NCI-H146 treated with DMSO at 0.1 percent for 48 hours (cell line): ENCODE measurements around the gene PRDM16.

Experiments used
- DNase-seq: peaks from one replicate; lab custom pipeline; 2025; ENCODE audit not compliant: unreplicated experiment; lab: John Stamatoyannopoulos, UW

PRDM16 gene

GRCh38 chr1:3068564-3069431, at the start of gene PRDM16:
Gene PRDM16 (plus strand): TSS chr1:3069203. CDS start chr1:3069260, 57 bp downstream.
- DNase-seq: no peak

- no peak for DNase-seq
Observed at GRCh38 chr1:3019516-3020051, 49.4 kb upstream of the PRDM16 start.

- no peak for DNase-seq
Observed at GRCh38 chr1:3020263-3020909, 48.6 kb upstream of the PRDM16 start.

DNA sequence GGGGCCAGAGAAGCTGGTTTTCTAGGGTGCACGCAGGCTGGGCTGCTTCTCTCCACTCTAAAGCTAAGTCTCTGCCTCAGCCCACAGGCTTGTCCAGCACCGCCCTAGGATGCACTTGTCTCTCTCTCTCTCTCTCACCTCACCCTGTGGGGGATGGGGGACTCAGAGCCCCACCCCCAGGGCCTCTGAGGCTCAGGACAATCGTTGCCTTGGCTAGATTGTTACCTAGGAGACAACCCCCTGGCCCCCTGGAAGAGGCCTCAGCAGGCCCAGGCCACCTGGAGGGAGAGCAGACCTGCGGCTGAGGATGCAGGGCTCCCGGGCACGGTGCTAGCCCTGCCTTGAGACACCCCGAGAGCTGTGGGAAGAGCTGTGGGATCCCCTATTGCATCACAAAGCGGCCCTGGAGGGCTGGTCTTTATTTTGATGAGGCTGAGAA, 47.8 kb upstream of the PRDM16 start, which contains the start of gene ACTRT2:
TSS of gene ACTRT2 (plus strand) at position 235 of the 439 bp plus-strand sequence. CDS start 220 bp downstream, outside the sequence.
- no peak for DNase-seq

DNA sequence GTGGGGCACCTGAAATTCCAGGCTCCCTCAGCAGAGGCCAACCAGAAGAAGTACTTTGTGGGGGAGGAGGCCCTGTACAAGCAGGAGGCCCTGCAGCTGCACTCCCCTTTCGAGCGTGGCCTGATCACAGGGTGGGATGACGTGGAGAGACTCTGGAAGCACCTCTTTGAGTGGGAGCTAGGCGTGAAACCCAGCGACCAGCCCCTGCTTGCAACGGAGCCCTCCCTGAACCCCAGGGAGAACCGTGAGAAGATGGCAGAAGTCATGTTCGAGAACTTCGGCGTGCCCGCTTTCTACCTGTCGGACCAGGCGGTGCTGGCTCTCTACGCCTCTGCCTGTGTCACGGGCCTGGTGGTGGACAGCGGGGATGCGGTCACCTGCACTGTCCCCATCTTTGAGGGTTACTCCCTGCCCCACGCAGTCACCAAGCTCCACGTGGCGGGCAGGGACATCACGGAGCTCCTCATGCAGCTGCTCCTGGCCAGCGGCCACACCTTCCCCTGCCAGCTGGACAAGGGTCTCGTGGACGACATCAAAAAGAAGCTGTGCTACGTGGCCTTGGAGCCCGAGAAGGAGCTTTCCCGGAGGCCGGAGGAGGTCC, 47.1 kb upstream of the PRDM16 start:
- no peak for DNase-seq

DNA sequence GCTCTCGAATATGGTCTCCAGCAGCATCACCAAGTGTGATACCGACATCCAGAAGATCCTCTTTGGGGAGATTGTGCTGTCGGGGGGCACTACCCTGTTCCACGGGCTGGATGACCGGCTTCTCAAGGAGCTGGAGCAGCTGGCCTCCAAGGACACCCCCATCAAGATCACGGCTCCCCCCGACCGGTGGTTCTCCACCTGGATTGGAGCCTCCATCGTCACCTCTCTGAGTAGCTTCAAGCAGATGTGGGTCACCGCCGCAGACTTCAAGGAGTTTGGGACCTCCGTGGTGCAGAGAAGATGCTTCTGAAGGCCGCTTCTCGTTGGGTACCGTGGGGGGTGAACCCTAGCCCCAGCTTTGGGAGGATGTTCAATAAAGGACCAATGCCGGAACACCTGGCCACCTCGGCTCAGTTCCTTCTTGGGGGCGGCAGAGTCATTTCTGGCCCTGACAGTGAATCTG, 46.5 kb upstream of the PRDM16 start:
- no peak for DNase-seq

DNA sequence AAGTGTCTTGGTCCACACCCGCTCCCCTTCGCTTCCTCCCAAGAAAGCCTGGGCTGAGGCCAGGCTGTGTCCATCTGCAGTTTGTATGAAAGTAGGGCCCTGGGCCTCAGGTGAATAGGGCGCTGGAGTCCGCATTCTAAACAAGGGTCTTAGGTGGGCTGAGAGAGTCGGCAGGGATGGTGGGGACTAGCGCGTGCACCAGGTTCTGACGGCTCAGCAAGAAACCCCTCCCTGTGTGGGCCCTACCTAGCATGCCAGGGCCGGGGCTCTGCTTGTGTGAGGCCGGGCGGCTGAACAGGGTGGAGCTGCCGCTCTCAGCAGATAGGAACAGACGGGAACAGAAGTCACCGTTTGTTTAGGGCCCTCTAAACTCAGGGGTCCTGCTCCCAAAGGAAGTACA, 46.0 kb upstream of the PRDM16 start:
- DNase-seq: no peak

DNA sequence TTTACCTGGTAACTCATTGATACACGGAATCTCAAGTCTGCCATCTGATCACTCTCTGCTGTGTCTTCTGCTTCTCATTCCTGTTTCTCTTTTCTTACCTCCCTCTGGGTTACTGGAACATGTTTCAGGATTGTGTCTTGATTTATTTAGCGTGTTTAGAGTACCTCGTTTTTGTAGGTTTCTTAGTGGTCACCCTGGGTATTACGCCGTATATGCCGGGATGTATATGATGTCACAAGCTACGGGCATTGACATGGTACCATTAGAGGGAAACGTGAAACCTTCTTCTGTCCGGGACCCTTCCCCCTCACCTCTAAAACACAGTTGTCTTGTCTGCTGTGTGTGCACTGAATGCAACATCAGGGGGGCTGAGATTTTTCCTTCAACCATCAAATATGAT, 45.0 kb upstream of the PRDM16 start:
- DNase-seq: no peak

GRCh38 chr1:3024588-3024987, 44.4 kb upstream of the PRDM16 start:
- DNase-seq: no peak

GRCh38 chr1:3026124-3026523, 42.9 kb upstream of the PRDM16 start:
- DNase-seq: no peak

GRCh38 chr1:3026581-3027391, 42.2 kb upstream of the PRDM16 start:
- no peak for DNase-seq

DNA sequence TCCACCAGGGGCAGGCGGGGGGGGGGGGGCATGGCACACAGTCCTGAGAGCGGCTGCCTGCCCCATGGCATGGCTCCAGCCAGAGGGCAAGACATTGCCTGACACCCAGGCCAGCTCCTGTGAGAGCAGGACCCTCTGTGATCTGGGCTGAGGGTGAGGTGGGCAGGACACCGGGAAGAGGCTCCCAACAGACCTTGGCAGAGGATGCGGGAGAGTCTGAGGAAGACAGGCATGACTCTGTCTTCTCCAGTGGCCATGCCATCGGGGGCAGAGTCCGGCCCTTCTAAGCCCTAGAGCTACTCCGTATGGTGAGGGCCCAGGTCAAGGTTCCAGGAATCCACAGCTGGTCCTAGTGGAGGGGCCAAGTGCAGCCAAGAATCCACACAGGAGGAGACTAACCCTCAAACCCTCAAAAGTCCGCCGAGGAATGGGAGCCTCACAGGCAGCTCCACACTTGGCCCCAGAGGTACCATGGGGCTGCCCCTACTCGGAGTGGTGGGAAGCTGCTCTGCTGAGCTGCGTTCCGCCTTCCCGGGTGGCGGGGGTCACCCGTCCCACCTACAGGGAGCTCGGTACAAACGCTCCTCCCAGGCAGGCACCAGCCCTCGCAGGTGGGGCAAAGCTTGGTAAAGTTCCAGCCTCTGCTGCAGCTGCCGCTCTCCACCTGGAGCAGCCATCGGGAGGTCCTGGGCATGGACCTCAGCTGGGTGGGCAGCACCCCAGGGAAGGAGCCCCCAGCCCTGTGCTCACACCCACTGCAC, 41.2 kb upstream of the PRDM16 start:
- DNase-seq: no peak

DNA sequence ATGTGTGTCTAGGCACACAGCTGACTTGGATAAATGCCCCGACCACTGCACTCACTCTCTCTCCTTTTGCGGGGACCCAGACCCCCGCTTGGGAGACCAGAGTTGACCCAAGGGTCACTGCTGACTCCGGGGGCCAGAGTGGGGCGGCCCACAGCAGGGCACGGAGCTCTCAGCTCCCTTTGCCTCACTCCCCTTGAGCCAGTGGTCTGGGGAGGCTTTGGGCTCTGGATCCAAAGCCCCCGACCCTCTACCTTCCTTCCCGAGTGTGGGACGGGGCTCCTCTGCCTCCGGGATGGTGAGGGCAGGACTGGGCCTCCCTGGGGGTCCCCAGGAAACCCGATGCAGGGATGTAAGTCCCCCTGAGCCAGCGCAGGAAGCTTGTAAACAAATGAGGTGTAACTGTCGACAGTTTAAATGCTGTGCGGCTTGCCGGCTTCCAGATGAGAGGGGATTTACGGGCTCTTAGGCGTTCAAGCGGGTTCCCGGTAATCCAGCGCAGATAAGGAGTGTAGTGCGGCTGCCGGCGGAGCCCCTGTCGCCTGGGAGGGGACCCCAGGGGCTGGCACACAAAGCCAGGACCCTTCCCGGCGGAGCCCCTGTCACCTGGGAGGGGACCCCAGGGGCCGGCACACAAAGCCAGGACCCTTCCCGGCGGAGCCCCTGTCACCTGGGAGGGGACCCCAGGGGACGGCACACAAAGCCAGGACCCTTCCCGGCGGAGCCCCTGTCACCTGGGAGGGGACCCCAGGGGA, 40.3 kb upstream of the PRDM16 start:
- DNase-seq: no peak

GRCh38 chr1:3029481-3029961, 39.5 kb upstream of the PRDM16 start:
- no peak for DNase-seq

DNA sequence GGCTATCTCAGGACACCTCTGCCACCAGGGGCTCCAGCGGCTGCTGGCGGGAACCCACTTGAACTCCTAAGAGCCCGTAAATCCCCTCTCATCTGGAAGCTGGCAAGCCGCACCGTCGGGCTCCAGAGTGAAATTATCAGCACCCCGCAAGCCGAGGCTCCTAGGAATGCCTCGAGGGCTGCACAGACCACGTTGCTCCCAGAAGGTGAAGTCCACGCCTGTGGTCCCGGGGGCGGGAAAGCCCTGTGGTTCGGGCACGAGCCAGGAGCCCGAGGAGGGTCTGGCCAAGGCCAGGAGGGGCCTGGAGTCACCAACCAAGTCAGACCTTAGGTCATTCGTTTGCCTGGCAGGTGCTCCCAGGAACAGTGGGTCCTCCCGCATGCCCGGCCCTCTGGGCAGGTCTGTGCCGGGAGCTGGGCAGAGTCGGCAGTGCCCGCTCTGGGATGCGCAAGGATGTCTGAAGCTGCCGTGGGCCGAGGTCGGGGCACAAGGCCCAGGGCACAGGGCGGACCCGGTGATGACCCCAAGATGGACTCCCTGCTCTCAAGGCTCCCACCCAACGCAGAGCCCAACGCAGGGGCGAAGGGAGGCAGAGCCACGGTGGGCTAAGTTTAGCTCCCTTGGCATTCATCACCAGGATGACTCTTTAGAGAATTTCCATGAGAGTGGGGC, 38.9 kb upstream of the PRDM16 start:
- DNase-seq: no peak

DNA sequence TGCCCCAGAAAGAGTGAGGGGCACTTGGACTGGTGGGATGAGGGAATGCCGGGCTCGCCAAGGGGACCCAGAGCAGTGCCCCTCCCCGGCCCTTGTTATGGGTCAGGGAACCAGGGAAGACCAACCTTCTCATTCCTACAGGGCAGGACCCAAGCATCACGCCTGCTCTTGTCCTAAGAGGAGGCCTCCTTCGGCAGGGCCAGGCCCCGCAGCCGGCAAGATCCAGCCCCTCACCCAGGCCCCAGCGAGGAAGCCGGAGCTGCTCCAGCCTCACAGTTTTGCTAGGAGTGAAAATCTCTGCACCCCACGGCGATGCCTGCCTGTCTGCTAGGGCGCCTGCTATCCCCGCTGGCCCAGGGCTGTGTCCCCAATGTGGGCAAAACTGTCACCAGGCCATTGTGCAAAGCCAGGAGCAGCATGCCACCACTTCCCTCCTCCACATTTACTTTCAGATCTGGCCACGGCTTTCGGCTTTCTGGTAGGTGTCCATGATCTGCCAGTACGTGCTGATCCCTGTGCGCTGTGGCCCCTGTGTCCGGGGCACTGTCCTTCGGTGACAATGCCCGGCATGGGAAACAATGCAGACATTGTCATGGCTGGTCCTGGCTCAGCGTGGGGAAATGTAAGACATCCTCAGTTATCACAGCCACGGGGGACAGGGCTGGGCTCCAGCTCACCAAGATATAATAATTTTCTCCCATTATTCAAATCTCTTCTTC, 38.2 kb upstream of the PRDM16 start:
- no peak for DNase-seq

DNA sequence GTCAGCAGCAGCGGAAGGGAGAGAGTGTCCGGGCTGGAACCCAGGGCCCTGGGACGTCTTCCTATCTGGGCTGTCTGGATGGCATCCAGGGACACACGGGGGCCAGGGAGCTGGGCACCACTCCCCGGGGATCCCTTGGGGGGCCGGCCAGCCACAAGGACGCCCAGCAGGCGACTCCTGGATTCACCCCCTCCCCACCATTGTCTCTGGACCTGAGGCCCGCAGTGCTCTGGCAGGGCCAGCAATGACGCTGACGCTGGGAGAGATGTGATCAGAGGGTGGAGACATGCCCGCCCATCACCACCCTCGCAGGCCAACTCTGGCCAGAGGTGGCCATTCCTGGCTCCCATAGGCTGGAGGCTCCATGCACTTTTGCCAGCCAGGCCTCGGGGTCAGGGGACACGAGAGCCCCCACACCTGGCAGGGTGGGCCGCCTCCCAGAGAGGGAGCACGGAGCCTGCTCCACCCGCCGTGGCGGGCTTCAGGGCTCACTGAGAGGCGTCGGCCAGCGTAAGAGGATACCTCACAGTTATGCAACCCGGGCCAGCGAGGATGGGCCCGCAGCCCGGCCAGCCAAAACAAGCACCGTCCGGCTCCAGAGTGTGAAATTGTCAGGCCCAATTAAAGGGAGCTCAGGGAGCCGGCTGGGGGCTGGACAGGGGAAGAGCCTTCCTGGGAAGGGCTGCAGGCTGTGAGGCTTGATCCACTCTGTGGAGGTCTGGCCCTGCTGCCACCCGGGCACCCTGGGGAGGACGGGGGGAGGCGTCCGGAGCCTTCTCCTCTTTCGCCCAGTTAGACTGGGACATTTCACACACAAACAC, 37.4 kb upstream of the PRDM16 start:
- DNase-seq: no peak
